Measurements from ENCODE around the gene RNF5.

DNA sequence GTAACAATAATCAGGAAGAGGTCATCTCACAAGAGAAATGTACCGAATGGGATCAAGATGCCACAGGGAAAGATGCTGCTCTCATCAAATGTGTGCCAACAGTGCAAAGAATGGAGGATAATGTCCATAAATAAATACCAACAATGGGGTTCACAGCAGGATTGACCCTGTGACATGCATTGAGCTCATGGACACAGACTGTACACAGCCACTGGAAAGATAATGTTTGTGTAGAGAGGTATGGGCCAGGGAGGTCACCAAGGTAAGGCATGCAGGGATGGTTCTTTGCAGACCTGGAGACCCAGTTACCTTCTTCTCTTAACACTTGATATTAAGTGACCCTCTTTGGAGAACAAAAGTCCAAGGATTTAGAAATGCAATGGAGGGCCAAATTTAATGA lies 3.8 kb upstream of the RNF5 start:
- TF ChIP-seq, protein P1, sequence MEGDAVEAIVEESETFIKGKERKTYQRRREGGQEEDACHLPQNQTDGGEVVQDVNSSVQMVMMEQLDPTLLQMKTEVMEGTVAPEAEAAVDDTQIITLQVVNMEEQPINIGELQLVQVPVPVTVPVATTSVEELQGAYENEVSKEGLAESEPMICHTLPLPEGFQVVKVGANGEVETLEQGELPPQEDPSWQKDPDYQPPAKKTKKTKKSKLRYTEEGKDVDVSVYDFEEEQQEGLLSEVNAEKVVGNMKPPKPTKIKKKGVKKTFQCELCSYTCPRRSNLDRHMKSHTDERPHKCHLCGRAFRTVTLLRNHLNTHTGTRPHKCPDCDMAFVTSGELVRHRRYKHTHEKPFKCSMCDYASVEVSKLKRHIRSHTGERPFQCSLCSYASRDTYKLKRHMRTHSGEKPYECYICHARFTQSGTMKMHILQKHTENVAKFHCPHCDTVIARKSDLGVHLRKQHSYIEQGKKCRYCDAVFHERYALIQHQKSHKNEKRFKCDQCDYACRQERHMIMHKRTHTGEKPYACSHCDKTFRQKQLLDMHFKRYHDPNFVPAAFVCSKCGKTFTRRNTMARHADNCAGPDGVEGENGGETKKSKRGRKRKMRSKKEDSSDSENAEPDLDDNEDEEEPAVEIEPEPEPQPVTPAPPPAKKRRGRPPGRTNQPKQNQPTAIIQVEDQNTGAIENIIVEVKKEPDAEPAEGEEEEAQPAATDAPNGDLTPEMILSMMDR (tag by site-specific recombination; IDR thresholded peaks at IDR 0.05): no peak
- TF ChIP-seq ZNF341 (tag by site-specific recombination; IDR thresholded peaks at IDR 0.05; ENCODE audit: low read depth): no peak

Data from HEK293 (cell line).